Transverse colon (tissue), 4 donors: ENCODE data around the gene C16orf54.

Experiments used
- EP300 ChIP-seq: sonication (generic); formaldehyde crosslinking; IDR thresholded peaks from one replicate; pipeline ENCODE4 v1.6.1; 2017; ENCODE audit warnings: antibody characterized with exemption, low read depth
- POLR2AphosphoS5 ChIP-seq, 3 donors: sonication (generic); formaldehyde crosslinking; IDR thresholded peaks; one replicate each; pipeline ENCODE4 v1.6.1; 2016; ENCODE audit warnings: antibody characterized with exemption in 3 of 3
- TF ChIP-seq, protein P1 (sequence below), 5 experiments: fragments of 200-600 bp in 3 of 5; fragments of 450-650 bp in 2 of 5; sonication (generic) in 3 of 5; IDR thresholded peaks; 1 replicate in 2 of 5; 2 replicates in 3 of 5; pipeline ENCODE4 v1.5.1; 2016 to 2017; ENCODE audit warnings: antibody characterized with exemption in 5 of 5, inconsistent platforms in 3 of 5, mild to moderate bottlenecking in 2 of 5, moderate library complexity in 1 of 5

DNA sequence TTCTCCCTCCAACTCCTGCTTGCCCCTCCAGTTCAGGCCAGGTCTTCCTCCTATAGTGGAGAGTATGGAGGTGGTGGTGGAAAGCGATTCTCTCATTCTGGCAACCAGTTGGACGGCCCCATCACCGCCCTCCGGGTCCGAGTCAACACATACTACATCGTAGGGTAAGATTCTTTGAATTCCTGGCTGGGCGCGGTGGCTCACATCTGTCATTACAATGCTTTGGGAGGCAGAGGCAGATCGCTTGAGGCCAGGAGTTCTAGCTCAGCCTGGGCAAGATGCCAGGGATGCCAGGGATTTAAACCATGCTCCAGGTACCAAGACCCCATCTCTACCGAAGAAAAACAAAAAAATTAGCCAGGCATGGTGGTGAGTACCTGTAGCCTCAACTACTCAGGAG lies 33.7 kb upstream of the C16orf54 start:
- TF ChIP-seq, protein P1, sequence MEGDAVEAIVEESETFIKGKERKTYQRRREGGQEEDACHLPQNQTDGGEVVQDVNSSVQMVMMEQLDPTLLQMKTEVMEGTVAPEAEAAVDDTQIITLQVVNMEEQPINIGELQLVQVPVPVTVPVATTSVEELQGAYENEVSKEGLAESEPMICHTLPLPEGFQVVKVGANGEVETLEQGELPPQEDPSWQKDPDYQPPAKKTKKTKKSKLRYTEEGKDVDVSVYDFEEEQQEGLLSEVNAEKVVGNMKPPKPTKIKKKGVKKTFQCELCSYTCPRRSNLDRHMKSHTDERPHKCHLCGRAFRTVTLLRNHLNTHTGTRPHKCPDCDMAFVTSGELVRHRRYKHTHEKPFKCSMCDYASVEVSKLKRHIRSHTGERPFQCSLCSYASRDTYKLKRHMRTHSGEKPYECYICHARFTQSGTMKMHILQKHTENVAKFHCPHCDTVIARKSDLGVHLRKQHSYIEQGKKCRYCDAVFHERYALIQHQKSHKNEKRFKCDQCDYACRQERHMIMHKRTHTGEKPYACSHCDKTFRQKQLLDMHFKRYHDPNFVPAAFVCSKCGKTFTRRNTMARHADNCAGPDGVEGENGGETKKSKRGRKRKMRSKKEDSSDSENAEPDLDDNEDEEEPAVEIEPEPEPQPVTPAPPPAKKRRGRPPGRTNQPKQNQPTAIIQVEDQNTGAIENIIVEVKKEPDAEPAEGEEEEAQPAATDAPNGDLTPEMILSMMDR (IDR thresholded peaks at IDR 0.05) = no peak
- no peak for TF ChIP-seq EP300
- no peak for TF ChIP-seq POLR2AphosphoS5 (IDR thresholded peaks at IDR 0.05)
